ENCODE data around the gene PPT2.

- no peak for TF ChIP-seq CTCF (IDR thresholded peaks at IDR 0.05)
- no peak for TF ChIP-seq POLR2AphosphoS5 (IDR thresholded peaks at IDR 0.05)
- no peak for TF ChIP-seq EP300 (IDR thresholded peaks at IDR 0.05)
Observed at GRCh38 chr6:32131439-32131948, 22.4 kb upstream of the PPT2 start.

All from gastroesophageal sphincter (tissue), 3 donors.